Activated CD4-positive, alpha-beta T cell treated with anti-CD3 and anti-CD28 coated beads, Interleukin-10, Interleukin-2, amounts not matched to agents 100 ng/mL and 50 ng/mL, durations not matched to agents 16 hours and 8 hours (primary cell): Measurements from ENCODE around the gene CDKN2B-AS1.
A peak's percentile ranks its signal among the peaks of the same experiment; 100 is the strongest.

Source experiments
- DNase-seq: peaks from one replicate; pipeline ENCODE4 v3.0.0-alpha.2; 2020

Gene CDKN2B-AS1

DNA sequence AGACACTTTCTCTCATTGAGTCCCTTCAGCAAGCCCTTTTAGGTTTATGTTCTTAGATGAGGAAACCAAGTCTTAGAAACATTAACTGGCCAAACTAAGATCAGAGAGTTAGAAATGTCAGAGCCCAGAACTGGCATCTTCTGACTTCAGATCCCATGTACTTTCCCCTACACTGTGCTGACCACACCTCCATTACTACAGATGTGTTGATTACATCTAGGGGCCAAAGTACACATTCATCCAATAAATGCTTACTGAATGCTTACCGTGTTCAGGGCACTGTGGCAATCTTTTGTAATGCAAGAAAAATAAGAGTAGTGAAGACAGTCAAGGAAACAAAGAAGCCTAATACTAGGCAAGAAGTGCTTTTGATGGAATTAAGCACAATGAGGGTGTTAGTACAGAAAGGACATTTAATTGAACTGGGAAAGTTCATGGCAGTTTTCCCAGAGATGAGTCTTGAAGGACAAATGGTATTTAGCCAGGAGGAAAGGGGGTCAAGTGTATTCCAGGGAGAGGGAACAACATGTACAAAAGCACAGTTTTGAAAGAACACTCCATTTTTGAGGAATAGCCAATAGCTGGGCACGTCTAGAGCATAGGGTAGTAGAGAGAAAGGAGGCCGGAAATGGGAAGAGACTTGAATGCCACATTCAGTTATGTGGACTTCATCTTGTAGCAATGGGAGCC is 104.2 kb downstream of the CDKN2B-AS1 start:
- no peak for DNase-seq

DNA sequence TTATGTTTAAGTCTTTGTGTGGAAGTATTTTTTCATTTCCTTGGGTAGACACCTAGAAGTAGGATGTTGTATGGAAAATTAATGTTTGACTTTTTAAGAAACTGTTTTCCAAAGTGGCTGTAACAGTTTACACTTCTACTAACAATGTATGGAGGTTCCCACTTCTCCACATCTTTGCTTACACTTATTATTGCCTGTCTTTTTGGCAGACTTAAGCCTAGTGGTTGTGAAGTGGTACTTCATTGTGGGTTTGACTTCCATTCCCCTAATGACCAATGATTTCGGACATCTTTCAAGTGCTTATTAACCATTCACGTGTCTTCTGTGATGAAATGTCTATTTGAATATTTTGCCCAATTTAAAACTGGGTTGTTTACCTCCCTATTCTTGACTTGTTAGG is 106.0 kb downstream of the CDKN2B-AS1 start:
- DNase-seq, result no peak

DNA sequence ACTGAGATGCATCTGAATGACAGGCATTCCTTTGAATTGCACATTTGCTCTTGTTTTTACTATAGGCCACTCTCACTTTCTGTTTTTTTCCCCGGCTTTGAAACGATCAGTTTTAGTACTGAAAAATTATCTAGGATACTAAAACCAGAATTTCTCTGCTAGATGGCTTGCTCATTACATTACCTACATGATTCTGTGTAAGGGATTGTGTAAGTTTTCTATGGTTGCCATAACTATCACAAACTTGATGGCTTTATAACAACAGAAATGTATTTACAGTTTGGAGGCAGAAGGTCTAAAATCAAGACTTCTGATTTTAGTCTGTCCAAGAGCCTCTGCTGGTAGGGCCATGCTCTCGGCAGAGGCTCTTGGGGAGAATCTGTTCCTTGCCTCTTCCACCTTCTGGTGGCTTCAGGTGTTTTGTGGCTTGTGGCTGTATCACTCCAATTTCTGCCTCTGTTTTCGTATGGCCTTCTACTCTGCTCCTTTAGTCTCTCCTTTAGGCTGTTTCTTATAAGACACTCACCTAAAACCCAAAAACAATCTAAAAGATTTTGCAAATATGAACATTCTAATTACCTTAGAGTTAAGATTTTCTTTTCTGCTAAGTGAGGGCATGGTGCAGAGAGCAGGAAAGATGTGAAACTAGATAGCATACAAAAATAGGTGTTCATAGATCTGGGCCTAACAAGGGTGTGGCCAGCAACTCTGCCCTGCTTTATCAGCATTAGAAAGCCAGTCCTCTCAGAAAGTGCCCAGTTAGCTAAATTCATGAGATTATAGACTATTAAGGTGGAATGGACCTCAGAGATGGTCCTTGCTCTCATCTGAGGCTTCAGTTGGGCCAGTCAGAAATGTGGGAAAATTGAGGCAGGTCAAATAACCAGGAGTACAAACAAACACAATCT is 107.8 kb downstream of the CDKN2B-AS1 start:
- peak; percentile 73 for DNase-seq

DNA sequence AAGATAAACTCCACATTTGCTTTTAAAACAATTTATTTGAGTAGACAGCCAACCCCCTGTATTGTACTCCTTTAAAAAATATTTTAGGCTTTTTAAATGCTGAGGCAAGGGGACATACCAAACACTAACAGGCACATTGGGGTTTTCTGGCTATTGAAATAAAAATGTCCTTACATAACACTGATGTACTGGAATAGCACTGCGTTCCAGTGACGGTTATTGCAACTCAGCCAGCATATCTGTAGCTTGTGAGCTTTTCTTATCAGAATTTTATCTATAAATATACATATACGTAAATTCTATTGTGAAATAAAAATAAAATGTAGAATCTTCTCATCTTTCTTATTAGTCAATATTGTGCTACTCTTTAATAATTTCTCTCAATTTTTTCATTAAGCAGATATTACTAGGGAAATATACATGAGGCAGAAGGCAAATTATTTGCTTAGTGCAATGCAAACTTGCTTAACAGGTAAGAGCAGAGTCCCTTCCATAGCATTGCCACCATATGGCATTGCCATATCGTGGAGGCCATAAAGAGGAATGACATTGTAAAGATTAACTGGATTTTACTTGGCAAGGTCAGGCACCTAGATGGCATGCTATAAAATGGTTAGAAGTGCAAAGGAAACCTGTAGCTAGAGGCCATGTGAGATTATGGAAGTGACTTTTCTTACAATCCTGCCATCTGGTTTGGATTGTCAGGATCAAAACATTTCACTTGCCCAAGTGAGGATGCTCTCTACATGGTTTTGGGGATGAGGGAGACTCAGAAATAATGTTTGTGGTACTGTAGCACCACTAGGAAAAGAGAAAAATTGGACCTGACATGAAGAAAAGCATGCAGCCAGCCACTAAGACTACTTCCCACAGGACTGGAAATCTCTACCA is 109.3 kb downstream of the CDKN2B-AS1 start:
- no peak for DNase-seq

DNA sequence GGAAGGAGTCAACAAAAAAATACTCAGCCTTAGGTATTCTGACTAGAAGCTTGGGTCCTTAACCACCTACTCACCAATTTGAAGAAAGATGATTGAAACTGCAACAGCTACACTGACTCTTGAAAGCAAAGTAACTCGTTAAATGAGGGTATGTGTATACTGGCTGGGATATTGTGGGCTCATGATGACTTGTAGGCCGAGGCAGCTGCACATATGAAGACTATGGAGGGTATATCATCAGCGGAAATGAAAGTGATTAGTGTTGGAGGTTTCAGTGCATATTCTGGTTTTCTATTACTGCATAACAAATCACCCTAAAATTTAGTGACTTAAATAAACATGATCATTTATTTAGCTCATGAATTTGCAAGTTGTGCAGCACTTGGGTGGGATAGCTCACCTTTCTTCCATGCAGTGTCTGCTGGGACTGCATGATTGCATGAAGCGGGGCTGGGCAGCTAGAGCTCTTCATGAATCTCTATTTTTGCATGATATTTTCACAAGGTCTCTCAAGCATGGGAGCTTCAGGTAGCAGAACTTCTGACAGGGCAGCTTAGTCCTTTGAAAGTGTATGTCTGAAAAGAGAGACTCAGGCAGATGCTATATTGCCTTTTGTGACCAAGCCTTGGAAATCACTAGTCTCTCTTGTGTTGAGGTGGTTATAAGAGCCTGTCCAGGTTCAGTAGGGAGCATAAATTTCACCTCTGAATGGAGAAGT is 110.6 kb downstream of the CDKN2B-AS1 start:
- peak; percentile 89 for DNase-seq

DNA sequence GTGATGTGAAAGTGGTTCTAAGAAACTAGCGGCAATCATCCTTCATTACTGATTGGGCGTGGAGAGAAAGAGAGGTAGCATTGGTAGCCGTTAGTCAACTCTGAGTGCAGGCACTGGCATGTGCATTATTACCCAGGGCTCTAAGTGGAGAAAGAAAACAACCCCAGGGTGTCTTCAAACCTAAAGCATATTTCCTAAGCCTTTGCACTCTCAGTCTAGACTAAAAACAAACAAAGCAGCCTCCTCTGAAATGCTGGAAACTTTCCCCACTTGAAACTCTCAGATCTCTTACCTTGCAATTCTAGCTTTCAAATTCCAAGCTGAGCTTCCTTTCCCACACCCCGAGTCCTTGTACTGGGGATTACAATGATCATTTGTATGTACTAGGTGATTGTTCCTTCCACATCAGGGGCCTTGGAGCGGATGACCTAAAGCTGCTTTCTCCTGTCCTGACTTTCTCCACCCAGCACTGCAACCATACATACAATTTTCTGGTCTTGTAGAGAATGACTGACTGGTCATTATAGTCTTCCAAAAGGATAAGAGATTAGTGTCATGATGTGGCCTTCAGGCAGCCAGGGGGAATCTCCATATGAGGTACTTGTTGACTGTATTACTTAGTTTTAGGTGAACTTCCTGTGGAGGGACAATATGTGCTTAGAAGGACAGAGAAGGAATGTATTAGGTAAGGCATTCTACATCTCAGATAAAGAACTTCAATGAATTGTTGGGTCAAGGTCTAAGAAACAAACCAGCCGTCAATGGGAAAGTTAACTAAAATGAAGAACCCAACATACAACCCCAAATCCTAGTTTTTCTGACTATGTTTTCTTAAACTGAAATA is 112.8 kb downstream of the CDKN2B-AS1 start:
- no peak for DNase-seq

DNA sequence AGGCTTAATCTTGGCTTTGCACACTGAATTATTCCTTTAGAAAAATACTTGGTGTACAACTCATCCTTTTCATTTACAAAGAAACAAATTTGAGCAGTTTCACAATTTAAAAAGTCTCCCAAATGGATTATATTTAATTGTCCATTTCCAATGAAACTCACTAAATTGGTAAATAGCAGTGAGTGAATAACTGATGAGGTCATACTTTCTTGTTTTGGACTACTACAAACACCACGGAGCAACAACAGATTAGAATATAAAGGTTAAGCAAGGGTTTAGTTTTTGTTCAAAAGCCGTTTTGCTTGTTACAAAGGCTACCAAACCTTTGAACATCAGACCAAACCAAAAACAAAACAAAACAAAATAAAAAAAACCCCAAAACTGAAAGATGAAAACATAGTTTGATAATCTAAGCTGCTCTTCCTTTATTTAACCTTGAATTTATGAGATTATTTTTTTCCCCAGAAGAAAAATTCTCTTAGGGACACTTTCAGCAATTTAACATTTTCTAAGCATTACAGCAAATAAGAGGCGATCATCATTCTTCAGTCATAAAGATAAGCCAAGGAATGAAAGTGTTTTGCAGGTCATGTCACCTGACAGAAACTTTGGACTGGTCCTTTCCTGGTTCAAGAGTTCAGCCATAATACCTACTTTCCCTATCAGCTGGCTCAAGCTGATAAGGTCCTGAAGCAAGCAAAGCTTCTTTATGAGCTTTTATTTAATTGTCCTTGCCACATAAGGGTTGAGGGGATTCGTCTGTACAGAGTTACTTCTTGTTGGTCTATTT is 114.2 kb downstream of the CDKN2B-AS1 start:
- no peak for DNase-seq

DNA sequence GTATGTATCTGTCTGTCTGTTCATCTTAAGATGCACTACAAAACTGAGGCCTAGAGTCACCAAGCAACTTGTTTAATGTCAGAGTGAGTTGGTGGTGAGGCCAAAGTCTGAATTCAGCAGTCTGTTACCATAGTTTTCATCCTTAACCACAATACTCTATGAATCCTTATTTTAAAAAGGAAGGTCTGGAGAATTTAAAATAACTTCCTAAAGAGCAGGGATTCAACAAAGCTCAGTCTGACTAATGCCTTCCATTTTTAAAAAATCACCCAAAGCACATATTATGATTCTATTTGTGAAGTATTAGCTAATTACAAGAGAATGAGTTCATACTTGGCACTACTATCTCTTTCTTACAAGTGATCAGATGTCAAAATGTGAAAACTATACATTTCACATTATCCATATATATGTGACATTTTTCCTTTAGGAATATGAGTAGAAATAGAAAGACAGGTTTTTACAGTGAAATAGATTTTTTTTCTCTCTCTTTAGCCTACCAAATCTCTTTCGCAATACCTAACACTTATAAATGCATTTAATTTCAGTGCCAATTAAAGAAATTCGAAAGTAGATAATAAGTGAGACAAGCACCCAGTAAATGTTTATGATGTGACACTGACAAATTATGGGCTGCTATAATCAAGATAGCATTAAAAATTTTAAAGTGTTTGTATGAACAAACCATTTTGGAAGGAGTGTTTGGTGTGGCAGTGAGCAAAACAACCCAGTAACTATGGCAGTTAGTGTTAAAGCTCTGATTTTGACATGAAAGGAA is 116.8 kb downstream of the CDKN2B-AS1 start:
- DNase-seq, result no peak

DNA sequence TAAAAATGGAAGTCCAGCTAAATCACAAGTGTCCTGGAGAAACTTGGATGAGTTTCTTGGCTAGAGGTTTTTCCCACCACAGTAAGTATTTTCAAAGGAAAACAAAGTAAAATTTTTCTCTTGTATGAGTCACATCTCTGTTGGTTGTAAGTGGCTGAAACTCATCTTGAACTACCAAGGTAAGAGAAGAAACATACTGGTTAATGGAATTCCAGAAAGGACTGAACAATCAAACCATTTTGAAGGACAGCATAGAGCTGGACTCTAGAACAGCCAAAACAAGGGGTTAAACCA is 117.3 kb downstream of the CDKN2B-AS1 start:
- no peak for DNase-seq

DNA sequence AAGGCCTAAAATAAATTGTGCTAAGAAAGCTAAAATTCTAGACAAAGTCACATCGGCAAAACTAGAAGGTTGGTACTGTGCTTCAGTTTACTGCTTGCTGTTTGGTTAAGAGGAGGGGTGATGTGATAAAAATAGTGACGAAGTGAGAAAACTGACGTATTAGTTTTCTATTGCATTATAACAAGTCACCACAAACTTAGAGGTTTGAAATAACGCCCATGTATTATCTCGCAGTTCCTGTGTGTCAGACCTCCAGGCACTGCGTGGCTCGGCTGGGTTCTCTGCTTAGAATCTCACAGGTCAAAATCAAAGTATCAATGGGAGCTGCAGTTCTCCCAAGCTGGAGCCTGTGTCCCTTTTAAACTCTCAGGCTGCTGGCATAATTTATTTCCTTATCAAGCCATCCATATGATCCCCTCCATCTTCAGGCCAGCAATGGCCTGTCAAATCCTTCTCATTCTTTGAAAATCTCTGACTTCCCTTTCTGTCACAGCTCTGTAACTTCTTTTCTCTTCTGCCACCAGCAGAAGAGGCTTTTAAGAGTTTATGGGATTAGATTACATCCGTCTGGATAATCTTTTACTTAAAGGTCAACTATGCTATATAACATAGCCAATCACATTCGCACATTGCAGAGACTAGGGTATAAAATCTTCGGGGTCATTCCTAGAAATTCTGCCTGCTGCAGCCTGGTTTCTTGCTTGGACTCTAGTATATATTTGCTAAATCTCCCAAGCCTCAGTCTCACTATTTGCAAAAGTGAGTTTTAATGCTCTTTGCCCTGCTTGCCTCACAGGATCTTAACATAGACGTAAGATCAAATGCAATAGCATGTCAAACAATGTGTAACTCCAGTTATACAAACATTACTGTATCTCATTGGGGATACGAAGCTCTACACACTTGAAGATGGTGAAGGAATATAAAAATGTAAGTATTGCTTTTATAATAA is 118.6 kb downstream of the CDKN2B-AS1 start:
- no peak for DNase-seq

DNA sequence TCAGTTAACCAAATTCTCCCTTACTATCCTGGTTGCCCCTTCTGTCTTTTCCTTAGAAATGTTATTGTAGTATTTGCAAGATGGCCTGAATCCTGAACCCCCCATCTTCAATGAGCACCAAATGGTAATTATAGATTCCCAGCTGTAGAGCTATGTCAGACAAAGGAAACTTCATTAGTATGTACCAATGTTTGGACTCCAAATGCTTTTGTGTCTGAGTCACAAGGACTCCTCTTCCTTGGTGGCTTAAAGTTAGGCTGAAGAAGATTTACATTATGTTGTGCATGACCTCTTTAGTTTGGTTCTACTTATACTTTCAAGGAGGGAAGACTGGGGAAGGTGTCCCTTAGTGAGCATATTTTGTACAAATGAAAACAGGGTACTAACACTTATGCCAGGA is 120.4 kb downstream of the CDKN2B-AS1 start:
- no peak for DNase-seq

DNA sequence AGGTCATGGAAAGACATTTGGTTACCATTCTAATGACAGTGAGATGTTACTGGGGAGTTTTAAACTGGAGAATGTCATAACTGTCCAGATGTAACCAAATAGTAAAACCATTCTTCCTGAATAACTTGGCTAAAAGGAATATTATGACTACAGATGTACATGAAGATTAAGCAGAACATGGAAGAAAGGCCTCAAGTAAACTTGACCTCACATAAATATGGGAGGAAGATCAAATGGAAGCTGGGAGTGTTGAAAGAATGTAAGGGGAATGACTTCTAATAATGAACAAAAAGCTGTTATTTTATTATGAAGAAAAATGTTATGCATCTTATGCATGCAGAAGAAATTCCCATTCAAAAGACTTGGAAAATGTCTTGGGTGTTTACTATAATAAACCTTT is 122.2 kb downstream of the CDKN2B-AS1 start:
- no peak for DNase-seq

DNA sequence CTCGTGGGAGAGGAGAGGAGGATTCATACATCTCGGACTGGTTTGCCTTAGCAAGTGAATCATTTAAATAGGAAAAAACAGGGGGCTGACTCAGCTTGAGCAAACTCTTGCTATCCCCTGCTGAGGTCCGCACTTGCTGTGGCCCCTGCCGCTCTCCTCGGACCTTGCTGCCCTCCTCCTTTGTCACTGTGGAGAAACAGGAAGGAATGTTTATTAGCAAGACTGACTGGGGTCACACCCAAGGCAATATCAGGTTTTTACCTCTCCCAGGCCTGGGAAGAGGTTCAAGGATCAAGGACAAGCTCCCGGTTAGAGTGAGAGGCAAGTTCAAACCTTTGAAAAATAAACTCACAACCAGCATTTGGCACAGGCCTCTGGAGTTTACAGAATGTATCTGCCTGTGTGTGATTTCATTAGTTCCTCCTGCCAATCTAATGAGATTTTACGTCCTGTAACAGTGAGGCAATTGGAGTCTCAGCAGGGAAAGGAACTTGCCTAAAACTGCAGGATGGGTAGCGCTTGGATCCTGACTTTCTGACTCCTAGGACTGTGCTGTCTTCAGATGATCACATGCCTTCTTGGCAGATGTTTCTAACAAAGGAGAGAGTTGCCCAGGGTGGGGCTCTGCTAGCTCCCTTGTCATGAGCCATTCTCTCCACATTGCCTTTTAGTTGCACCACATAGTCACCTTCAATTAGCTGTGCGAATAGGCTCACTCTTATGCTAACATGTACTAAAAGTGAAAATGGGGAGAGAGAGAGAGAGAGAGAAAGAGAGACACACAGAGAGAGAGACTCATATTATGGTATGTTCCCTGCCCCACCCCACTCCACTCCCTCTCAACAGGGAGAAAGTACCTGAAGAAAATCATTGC is 123.2 kb downstream of the CDKN2B-AS1 start:
- DNase-seq, result no peak

DNA sequence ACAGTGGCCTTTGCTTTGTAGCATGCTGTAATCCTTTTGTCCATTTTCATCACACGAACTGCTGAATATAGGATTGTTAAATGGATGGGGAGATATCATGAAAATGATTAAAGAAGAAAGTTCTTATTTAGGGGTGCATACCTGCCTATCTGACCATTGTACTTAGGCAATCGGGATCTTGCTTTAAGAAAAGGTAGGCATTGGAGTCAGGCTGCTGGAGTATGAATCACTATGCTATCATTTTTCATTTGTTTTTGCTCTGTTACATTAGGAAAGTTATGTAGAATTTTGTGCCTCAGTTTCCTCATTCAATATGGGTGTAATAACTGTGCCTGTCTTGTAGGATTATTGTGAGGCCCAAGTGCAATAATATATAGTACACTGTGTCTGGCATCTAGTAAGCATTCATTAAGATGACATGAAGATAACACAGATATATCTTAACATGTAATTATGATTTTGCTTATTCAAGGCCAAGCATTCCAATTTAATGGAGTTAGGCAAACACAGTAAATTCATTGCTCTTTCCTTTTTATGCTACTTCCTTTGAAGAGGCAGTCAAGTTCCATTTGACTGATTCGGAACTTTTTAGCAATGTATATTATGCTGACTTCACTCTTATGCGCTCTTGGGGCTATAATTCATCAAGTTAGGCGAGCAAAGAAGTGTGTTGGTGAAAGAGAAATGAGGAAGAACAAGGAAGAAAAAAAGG is 124.4 kb downstream of the CDKN2B-AS1 start:
- DNase-seq, result no peak

DNA sequence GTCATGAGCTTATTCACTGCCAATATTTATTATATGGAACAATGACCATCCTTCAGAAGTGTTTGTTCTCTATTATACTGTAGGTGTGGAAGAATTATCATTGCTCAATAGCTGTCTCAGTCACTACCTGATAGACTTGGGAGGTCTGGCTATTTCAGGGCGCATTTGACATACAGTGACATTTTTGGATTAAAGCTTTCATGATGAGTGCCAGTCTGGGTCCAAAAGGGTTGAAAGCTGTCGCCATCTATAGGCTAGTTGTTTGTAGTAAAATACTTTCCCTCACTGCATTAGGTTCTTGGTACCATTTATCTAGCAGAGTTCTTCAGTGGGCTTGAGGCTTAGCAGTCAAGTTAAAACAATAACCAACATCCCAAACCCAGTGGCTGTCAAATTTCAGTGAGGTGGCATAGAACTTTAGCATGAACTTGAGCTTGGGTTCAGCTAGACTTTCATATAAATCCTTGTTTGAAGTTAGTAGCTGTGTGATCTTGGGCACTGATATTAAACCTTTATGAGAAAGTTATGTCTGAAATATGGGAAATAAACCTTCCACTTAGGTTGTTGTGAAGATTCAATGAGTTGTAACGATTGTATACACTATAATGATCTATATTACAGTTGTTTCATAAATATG is 125.0 kb downstream of the CDKN2B-AS1 start:
- DNase-seq, result peak; percentile 49

DNA sequence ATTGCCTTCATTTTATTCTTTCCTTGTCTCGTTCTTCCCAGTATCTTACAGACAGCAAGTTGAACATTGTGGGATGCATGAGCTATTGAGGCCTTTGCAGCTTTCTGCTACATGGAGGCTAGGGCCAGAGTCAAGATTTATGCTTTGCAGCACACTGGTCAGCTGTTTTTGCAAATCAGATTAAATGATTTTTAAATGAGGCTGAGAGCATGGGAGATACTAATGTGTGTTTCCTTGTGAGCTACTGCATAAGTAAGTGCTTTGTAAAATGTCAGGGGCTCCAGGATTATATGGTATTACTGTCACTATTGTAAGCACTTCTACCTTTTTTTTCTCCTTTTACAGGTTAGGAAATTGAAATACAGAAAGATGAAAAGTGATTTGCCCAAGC is 125.6 kb downstream of the CDKN2B-AS1 start:
- DNase-seq, result no peak

DNA sequence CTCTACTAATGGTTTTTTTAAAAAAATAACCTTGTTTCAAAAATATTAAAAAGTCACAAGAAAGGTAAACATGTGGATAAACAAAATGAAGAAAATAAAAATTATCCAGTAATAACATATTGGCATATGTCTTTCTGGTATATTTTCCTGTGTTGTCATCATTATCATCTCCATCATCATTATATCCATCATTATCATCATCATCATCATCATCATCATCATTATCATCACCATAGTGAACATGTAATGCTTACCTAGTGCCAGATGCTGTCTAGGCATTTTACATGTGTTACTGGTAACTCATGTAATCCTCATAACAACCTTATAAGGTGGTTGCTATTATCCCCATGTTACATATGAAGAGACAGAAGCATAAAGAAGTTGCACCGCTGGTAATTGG is 126.0 kb downstream of the CDKN2B-AS1 start:
- no peak for DNase-seq
